H9 (cell line): ENCODE data around the gene RNF186. TPM values are rescaled to one million over a fixed set of nuclear protein-coding genes. Genes with fewer than 3 reads are reported as not detected.

Experiments used
- DNase-seq: peaks from one replicate; pipeline ENCODE4 v3.0.0-alpha.2; 2017
- H2AFZ ChIP-seq: one replicate; pipeline ENCODE4 v1.6.1; 2013; ENCODE audit warnings: mild to moderate bottlenecking, low read length, control low read depth, moderate library complexity
- H2AK5ac ChIP-seq: 2 replicates; pipeline ENCODE4 v1.6.1; 2013; ENCODE audit warnings: low read length, control low read depth, mixed read lengths; ENCODE audit not compliant: insufficient read length
- H2BK120ac ChIP-seq: one replicate; pipeline ENCODE4 v1.6.1; 2013; ENCODE audit warnings: low read depth, mild to moderate bottlenecking, low read length, control low read depth, inconsistent platforms; ENCODE audit not compliant: poor library complexity, severe bottlenecking
- H2BK12ac ChIP-seq: 2 replicates; pipeline ENCODE4 v1.6.1; 2013; ENCODE audit warnings: low read length, control low read depth, mixed read lengths, low read depth; ENCODE audit not compliant: insufficient read length
- H2BK15ac ChIP-seq: 2 replicates; pipeline ENCODE4 v1.6.1; 2013; ENCODE audit warnings: low read depth, low read length, control low read depth
- H2BK20ac ChIP-seq: one replicate; pipeline ENCODE4 v1.6.1; 2013; ENCODE audit warnings: low read depth, mild to moderate bottlenecking, low read length, control low read depth, inconsistent platforms; ENCODE audit not compliant: poor library complexity, severe bottlenecking
- H2BK5ac ChIP-seq: 2 replicates; pipeline ENCODE4 v1.6.1; 2013; ENCODE audit warnings: low read length, control low read depth, mixed read lengths; ENCODE audit not compliant: insufficient read length
- H3K14ac ChIP-seq: 2 replicates; pipeline ENCODE4 v1.6.1; 2013; ENCODE audit warnings: low read length, control low read depth; ENCODE audit not compliant: insufficient read depth
- H3K18ac ChIP-seq: 2 replicates; pipeline ENCODE4 v1.6.1; 2013; ENCODE audit warnings: low read depth, mild to moderate bottlenecking, mixed read lengths, low read length, control low read depth; ENCODE audit not compliant: insufficient read length
- H3K23ac ChIP-seq: 2 replicates; pipeline ENCODE4 v1.6.1; 2013; ENCODE audit warnings: low read length, control low read depth, mixed read lengths, low read depth; ENCODE audit not compliant: insufficient read length
- H3K23me2 ChIP-seq: 2 replicates; pipeline ENCODE4 v1.6.1; 2013; ENCODE audit warnings: low read depth, mild to moderate bottlenecking, mixed read lengths, low read length, control low read depth; ENCODE audit not compliant: insufficient read length, poor library complexity, severe bottlenecking
- H3K27ac ChIP-seq: 2 replicates; pipeline ENCODE4 v1.5.1; 2013; ENCODE audit warnings: low read length, control low read depth, mixed read lengths, low read depth; ENCODE audit not compliant: insufficient read length
- H3K27me3 ChIP-seq: 2 replicates; pipeline ENCODE4 v1.6.1; 2013; ENCODE audit warnings: low read length, control low read depth, inconsistent platforms; ENCODE audit not compliant: insufficient read depth
- H3K4ac ChIP-seq: 2 replicates; pipeline ENCODE4 v1.6.1; 2013; ENCODE audit warnings: low read depth, mild to moderate bottlenecking, control low read depth, inconsistent platforms, low read length, moderate library complexity
- H3K4me1 ChIP-seq: 2 replicates; pipeline ENCODE4 v1.6.1; 2013; ENCODE audit warnings: low read length, control low read depth, inconsistent platforms; ENCODE audit not compliant: insufficient read depth
- H3K4me2 ChIP-seq: 2 replicates; pipeline ENCODE4 v1.6.1; 2013; ENCODE audit warnings: low read length, control low read depth, mixed read lengths; ENCODE audit not compliant: insufficient read length, insufficient read depth
- H3K56ac ChIP-seq: 2 replicates; pipeline ENCODE4 v1.6.1; 2013; ENCODE audit warnings: low read depth, mild to moderate bottlenecking, mixed read lengths, low read length, control low read depth; ENCODE audit not compliant: insufficient read length
- H3K79me1 ChIP-seq: 2 replicates; pipeline ENCODE4 v1.6.1; 2013; ENCODE audit warnings: low read depth, mild to moderate bottlenecking, moderate library complexity, low read length, control low read depth, inconsistent platforms; ENCODE audit not compliant: insufficient read depth, poor library complexity, severe bottlenecking
- H3K79me2 ChIP-seq: 2 replicates; pipeline ENCODE4 v1.6.1; 2013; ENCODE audit warnings: low read length, control low read depth, inconsistent platforms; ENCODE audit not compliant: insufficient read depth
- H3K9ac ChIP-seq: 2 replicates; pipeline ENCODE4 v1.6.1; 2013; ENCODE audit warnings: low read length, control low read depth, mixed read lengths; ENCODE audit not compliant: insufficient read length; ENCODE audit errors: extremely low read depth
- H3K9me3 ChIP-seq: one replicate; pipeline ENCODE4 v1.6.1; 2013; ENCODE audit warnings: low read depth, low read length, inconsistent platforms; ENCODE audit not compliant: control insufficient read depth
- H3T11ph ChIP-seq: one replicate; pipeline ENCODE4 v1.6.1; 2013; ENCODE audit warnings: mild to moderate bottlenecking, low read length, control low read depth, inconsistent platforms
- H4K20me1 ChIP-seq: one replicate; pipeline ENCODE4 v1.6.1; 2013; ENCODE audit not compliant: control insufficient read depth, insufficient read length, insufficient read depth
- H4K5ac ChIP-seq: 2 replicates; pipeline ENCODE4 v1.6.1; 2013; ENCODE audit warnings: low read depth, mild to moderate bottlenecking, mixed read lengths, low read length, control low read depth; ENCODE audit not compliant: insufficient read length
- H4K8ac ChIP-seq: replicated peaks from 2 replicates; pipeline ENCODE4 v1.6.1; 2013; ENCODE audit warnings: low read length, control low read depth, mixed read lengths, low read depth; ENCODE audit not compliant: insufficient read length
- H4K91ac ChIP-seq: 2 replicates; pipeline ENCODE4 v1.6.1; 2013; ENCODE audit warnings: low read depth, mild to moderate bottlenecking, moderate library complexity, mixed read lengths, low read length, control low read depth; ENCODE audit not compliant: insufficient read length
- H3K27ac Mint-ChIP-seq, 3 experiments: 2 replicates in 2 of 3; 3 replicates in 1 of 3; pipeline ENCODE4 v1.8.0; 2020 to 2021; ENCODE audit warnings: mixed read lengths in 3 of 3, mild to moderate bottlenecking in 1 of 3, moderate library complexity in 1 of 3
- H3K27me3 Mint-ChIP-seq: 2 replicates; pipeline ENCODE4 v1.8.0; 2021; ENCODE audit warnings: low read depth, mild to moderate bottlenecking, moderate library complexity, mixed read lengths
- H3K36me3 Mint-ChIP-seq, 3 experiments: 2 replicates in 2 of 3; 3 replicates in 1 of 3; pipeline ENCODE4 v1.8.0; 2020 to 2021; ENCODE audit warnings: low read depth in 3 of 3, mixed read lengths in 3 of 3; ENCODE audit not compliant: insufficient read depth in 1 of 3
- H3K4me1 Mint-ChIP-seq, 2 experiments: 2 replicates each; pipeline ENCODE4 v1.8.0; 2020; ENCODE audit warnings: mixed read lengths in 2 of 2
- H3K4me3 Mint-ChIP-seq, 2 experiments: 2 replicates in 1 of 2; 3 replicates in 1 of 2; pipeline ENCODE4 v1.8.0; 2020 to 2021; ENCODE audit warnings: mild to moderate bottlenecking in 2 of 2, mixed read lengths in 2 of 2, moderate library complexity in 1 of 2
- H3K9me3 Mint-ChIP-seq, 2 experiments: 2 replicates in 1 of 2; 3 replicates in 1 of 2; pipeline ENCODE4 v1.8.0; 2020; ENCODE audit warnings: mild to moderate bottlenecking in 2 of 2, mixed read lengths in 2 of 2, moderate library complexity in 1 of 2
- WGBS: extraction: QIAGEN DNeasy Blood & Tissue Kit; methylation state at CpG from one replicate; pipeline ENCODE4 v1.1.7; 2013; ENCODE audit warnings: missing lambda C conversion rate, low lambda C conversion rate, mixed read lengths; ENCODE audit not compliant: insufficient read length; ENCODE audit errors: extremely low coverage; 5-methylcytosine and 5-hydroxymethylcytosine counted together
- total RNA-seq: library from RNA; stranded (reverse); gene quantifications from 2 replicates; pipeline ENCODE4 v1.2.1, GENCODE V29; 2021
- TF ChIP-seq, protein P1 (sequence below): fragments of 200-600 bp; sonication (generic); conservative IDR thresholded peaks from 3 replicates; pipeline ENCODE4 v1.8.0; 2021; ENCODE audit warnings: antibody characterized with exemption, mild to moderate bottlenecking

RNF186 gene
- total RNA-seq, 1 experiment from 2014 or later: not detected

DNA sequence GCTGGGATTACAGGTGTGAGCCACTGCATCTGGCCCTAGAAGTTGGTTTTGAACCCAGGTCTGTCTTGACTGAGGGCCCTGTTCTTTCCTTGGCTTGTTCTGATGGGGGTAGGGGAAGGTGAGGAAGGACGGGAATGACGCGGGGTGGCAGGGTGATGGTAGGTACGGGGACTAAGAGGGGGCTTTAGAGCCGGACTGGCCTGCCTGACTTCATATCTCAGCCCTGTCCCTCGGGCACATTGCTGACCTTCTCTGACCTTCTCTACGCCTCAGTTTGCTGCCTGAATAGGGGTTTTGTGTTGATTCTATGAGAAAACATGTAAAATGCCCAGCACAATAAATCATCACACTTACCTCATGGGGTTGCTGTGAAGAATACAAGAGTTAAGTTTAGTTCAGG is 6.7 kb downstream of the RNF186 start:
- H3K27me3 ChIP-seq: no peaks in the 10 kb centered on the region
- H3K36me3 Mint-ChIP-seq: peaks cover 4 to 6% (median 4%) of the 10 kb centered on the region in 3 experiments; a peak in 4 of 7 replicates
- no peak overlapping the region for H2BK120ac ChIP-seq
- no peak overlapping the region for H3K18ac ChIP-seq
- H4K5ac ChIP-seq: no peak overlapping the region
- no peaks in the 10 kb centered on the region for H4K20me1 ChIP-seq
- H3K23me2 ChIP-seq: no peaks in the 10 kb centered on the region
- no peak overlapping the region for H3K27ac ChIP-seq
- H2BK15ac ChIP-seq: no peak overlapping the region
- no CpG with 5 or more reads among the region's 7 CpGs for WGBS
- H3K4ac ChIP-seq: no peak overlapping the region
- H3K56ac ChIP-seq: no peak overlapping the region
- H2BK5ac ChIP-seq: no peak overlapping the region
- H3K14ac ChIP-seq: no peak overlapping the region
- no peak overlapping the region for H3K27ac Mint-ChIP-seq
- H3K4me1 ChIP-seq: no peaks in the 10 kb centered on the region
- no peaks in the 10 kb centered on the region for H3K9me3 ChIP-seq
- TF ChIP-seq, protein P1, sequence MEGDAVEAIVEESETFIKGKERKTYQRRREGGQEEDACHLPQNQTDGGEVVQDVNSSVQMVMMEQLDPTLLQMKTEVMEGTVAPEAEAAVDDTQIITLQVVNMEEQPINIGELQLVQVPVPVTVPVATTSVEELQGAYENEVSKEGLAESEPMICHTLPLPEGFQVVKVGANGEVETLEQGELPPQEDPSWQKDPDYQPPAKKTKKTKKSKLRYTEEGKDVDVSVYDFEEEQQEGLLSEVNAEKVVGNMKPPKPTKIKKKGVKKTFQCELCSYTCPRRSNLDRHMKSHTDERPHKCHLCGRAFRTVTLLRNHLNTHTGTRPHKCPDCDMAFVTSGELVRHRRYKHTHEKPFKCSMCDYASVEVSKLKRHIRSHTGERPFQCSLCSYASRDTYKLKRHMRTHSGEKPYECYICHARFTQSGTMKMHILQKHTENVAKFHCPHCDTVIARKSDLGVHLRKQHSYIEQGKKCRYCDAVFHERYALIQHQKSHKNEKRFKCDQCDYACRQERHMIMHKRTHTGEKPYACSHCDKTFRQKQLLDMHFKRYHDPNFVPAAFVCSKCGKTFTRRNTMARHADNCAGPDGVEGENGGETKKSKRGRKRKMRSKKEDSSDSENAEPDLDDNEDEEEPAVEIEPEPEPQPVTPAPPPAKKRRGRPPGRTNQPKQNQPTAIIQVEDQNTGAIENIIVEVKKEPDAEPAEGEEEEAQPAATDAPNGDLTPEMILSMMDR: no peak
- H3K27me3 Mint-ChIP-seq: peaks cover 28% of the 10 kb centered on the region
- no peaks in the 10 kb centered on the region for H3K79me1 ChIP-seq
- no peak overlapping the region for H3K9ac ChIP-seq
- H4K8ac ChIP-seq: no peak overlapping the region
- H2AFZ ChIP-seq: no peak overlapping the region
- no peak overlapping the region for H2BK20ac ChIP-seq
- no peak overlapping the region for H3K4me2 ChIP-seq
- no peak overlapping the region for H3K4me3 Mint-ChIP-seq
- no peak overlapping the region for H3T11ph ChIP-seq
- no peak overlapping the region for H2AK5ac ChIP-seq
- H3K4me1 Mint-ChIP-seq: peaks cover 8% of the 10 kb centered on the region in 2 experiments; a peak in 3 of 4 replicates
- H3K9me3 Mint-ChIP-seq: peaks cover 9% of the 10 kb centered on the region in 2 experiments; a peak in 4 of 5 replicates
- no peak for DNase-seq
- H3K79me2 ChIP-seq: no peaks in the 10 kb centered on the region
- no peak overlapping the region for H2BK12ac ChIP-seq
- no peak overlapping the region for H3K23ac ChIP-seq
- H4K91ac ChIP-seq: no peak overlapping the region
